ENCODE results near the gene XRCC6. TPM values are rescaled to one million over a fixed set of nuclear protein-coding genes. Genes with fewer than 3 reads are reported as not detected.
"Not testable (repeated sequence)": the region's sequence is repeated elsewhere in the genome, so short reads cannot be mapped to it uniquely, and the experiment has no call there.

Gene XRCC6
- total and polyA plus RNA-seq, 3 donors from 2014 or later = 290 to 621 (median 317) TPM

DNA sequence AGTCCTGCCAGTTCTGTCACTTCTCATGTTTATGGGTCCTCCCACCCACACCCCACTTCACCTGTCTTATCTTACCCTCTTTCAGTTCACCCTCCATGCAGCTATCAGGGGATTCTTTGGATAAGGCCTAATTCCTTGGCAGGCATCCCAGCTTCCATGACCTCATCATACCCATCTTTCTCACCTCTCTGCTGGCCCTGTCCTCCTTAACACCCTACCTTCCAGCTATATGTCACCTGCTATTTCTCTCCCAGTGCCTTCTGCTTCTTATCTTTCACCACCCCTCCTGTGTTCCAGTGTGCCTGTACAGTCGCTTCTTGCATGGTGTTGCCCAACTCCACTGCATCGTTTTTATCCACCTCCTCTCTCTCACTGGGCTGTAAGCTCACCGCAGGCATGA is 39.3 kb downstream of the XRCC6 start:
- no peaks in the 10 kb centered on the region for H3K27me3 ChIP-seq
- no peak for TF ChIP-seq CTCF (IDR thresholded peaks at IDR 0.05)
- no peak for TF ChIP-seq POLR2A (IDR thresholded peaks at IDR 0.05)
- no peaks in the 10 kb centered on the region for H3K4me1 ChIP-seq
- no peak for DNase-seq
- no peak overlapping the region for H3K4me3 ChIP-seq
- 76 to 85% methylated on average over 3 of the region's 3 CpGs for WGBS, 2 donors
- no peaks in the 10 kb centered on the region for H3K36me3 ChIP-seq (ENCODE audit: low read depth, missing control alignments)
- intact Hi-C loops (cut with DNase I; ENCODE audit: low total_unique reads) = no loop called here
- no peak overlapping the region for H3K27ac ChIP-seq
- H3K9me3 ChIP-seq = no peaks in the 10 kb centered on the region

- Histone ChIP-seq H3K36me3 (ENCODE audit: low read depth, missing control alignments) (no peaks in the 10 kb centered on the region), H3K4me3 (no peak overlapping the region), H3K27ac (no peak overlapping the region), H3K4me1 (no peaks in the 10 kb centered on the region), H3K9me3 (no peaks in the 10 kb centered on the region), H3K27me3 (no peaks in the 10 kb centered on the region)
- TF ChIP-seq CTCF (IDR thresholded peaks at IDR 0.05) (no peak), POLR2A (IDR thresholded peaks at IDR 0.05) (no peak)
- 84 to 85% methylated on average over 3 of the region's 3 CpGs for WGBS, 2 donors
- intact Hi-C loops (cut with DNase I; ENCODE audit: low total_unique reads) = no loop called here
- no peak for DNase-seq
These were observed 40.0 kb downstream of the XRCC6 start for GRCh38 chr22:41661088-41661487.

- 96 to 99% methylated on average over 2 of the region's 2 CpGs for WGBS, 2 donors
These were observed 40.6 kb downstream of the XRCC6 start for GRCh38 chr22:41661713-41662112.

DNA sequence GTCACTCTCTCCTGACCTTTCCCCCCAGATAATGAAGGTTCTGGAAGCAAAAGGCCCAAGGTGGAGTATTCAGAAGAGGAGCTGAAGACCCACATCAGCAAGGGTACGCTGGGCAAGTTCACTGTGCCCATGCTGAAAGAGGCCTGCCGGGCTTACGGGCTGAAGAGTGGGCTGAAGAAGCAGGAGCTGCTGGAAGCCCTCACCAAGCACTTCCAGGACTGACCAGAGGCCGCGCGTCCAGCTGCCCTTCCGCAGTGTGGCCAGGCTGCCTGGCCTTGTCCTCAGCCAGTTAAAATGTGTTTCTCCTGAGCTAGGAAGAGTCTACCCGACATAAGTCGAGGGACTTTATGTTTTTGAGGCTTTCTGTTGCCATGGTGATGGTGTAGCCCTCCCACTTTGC is 42.5 kb downstream of the XRCC6 start:
- WGBS, 2 donors = 72 to 82% methylated on average over 6 to 9 of the region's 9 CpGs
- H3K4me3 ChIP-seq; H3K36me3 ChIP-seq (ENCODE audit: low read depth, missing control alignments); H3K9me3 ChIP-seq; H3K4me1 ChIP-seq; intact Hi-C loops (cut with DNase I; ENCODE audit: low total_unique reads); H3K27me3 ChIP-seq; H3K27ac ChIP-seq: not testable (repeated sequence)
- peak; percentile 6 for DNase-seq

More at GRCh38 chr22:41661713-41662112, 40.6 kb downstream of the XRCC6 start:
- Histone ChIP-seq H3K36me3 (ENCODE audit: low read depth, missing control alignments) (no peaks in the 10 kb centered on the region), H3K9me3 (no peaks in the 10 kb centered on the region), H3K4me3 (no peak overlapping the region), H3K27ac (no peak overlapping the region), H3K27me3 (no peaks in the 10 kb centered on the region), H3K4me1 (no peaks in the 10 kb centered on the region)
- TF ChIP-seq CTCF (IDR thresholded peaks at IDR 0.05) (no peak), POLR2A (IDR thresholded peaks at IDR 0.05) (no peak)
- no peak for DNase-seq
- intact Hi-C loops (cut with DNase I; ENCODE audit: low total_unique reads) = no loop called here

DNA sequence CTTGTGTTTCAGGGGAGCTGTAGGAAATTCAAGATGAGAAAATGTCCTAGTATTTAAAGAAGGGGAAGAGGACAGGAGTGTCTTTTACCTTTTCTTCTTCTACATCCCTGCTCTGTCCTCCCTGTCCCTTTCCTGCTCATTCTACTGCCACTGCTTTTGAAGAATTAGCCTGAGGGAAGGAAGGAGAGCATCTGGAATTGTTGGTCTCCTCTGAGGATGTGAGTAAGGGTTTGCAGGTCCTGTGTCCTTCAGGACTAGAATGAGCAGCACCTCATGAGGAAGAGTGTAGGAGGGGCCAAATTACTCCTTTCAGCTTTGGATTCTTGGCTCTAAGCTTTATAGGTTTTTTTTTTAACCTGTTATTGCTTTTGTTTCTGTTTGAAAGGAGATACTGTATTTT is 43.4 kb downstream of the XRCC6 start:
- Histone ChIP-seq H3K27me3 (no peaks in the 10 kb centered on the region), H3K36me3 (ENCODE audit: low read depth, missing control alignments) (no peaks in the 10 kb centered on the region), H3K27ac (no peak overlapping the region), H3K4me1 (no peaks in the 10 kb centered on the region), H3K4me3 (no peak overlapping the region), H3K9me3 (no peaks in the 10 kb centered on the region)
- no peak for DNase-seq
- intact Hi-C loops (cut with DNase I; ENCODE audit: low total_unique reads) = no loop called here
- TF ChIP-seq POLR2A (IDR thresholded peaks at IDR 0.05) (no peak), CTCF (IDR thresholded peaks at IDR 0.05) (no peak)

Data from testis (tissue), 3 donors.